ENCODE results near the gene LRRFIP2. TPM values are rescaled to one million over a fixed set of nuclear protein-coding genes. Genes with fewer than 3 reads are reported as not detected.
A peak's percentile ranks its signal among the peaks of the same experiment; 100 is the strongest.
"Not testable (repeated sequence)": the region's sequence is repeated elsewhere in the genome, so short reads cannot be mapped to it uniquely, and the experiment has no call there.

Gene LRRFIP2, protein sequence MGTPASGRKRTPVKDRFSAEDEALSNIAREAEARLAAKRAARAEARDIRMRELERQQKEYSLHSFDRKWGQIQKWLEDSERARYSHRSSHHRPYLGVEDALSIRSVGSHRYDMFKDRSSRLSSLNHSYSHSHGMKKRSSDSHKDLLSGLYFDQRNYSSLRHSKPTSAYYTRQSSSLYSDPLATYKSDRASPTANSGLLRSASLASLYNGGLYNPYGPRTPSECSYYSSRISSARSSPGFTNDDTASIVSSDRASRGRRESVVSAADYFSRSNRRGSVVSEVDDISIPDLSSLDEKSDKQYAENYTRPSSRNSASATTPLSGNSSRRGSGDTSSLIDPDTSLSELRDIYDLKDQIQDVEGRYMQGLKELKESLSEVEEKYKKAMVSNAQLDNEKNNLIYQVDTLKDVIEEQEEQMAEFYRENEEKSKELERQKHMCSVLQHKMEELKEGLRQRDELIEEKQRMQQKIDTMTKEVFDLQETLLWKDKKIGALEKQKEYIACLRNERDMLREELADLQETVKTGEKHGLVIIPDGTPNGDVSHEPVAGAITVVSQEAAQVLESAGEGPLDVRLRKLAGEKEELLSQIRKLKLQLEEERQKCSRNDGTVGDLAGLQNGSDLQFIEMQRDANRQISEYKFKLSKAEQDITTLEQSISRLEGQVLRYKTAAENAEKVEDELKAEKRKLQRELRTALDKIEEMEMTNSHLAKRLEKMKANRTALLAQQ
- total RNA-seq (2014; rRNA removed; shearing (Covaris generic)), result 43.7 and 48.7 TPM in 2 replicates
- 40.7 and 50.4 TPM in 2 replicates for polyA plus RNA-seq (2015; cell fraction: cytosol; rRNA removed)
- polyA plus RNA-seq (2015; cell fraction: nucleus; rRNA removed), result 31.7 and 37.8 TPM in 2 replicates

DNA sequence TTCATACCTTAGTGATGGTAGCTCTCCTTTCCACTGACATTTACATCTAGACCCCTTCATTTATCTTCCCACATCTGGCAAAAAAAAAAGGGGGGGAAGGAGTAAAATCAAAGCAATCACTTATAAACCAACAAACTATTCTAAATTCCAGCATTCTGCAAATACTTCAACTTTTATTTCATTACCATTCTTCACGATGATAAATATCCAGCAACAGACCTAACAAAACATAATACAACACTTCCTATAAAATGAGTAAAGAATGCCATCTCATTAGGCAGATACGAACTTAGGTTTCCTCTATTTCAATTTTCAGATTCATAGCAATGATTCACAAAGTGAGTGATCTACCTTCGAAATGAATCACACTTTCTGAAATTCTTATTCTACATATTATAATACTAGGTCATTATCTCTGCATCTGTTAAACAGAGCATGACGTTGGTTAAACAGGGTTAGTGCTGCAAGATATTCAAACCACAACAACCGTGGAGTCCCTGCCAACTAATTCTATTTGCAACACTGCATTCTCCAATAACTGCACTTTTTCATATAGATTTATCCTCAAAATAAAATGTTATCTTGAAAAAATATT, at the start of gene LRRFIP2:
TSS of gene LRRFIP2 (minus strand) at position 51 of the 595 bp plus-strand sequence. CDS start 25,599 bp downstream, outside the sequence.
- peak; percentile 64 for DNase-seq (ENCODE audit: low read depth)

DNA sequence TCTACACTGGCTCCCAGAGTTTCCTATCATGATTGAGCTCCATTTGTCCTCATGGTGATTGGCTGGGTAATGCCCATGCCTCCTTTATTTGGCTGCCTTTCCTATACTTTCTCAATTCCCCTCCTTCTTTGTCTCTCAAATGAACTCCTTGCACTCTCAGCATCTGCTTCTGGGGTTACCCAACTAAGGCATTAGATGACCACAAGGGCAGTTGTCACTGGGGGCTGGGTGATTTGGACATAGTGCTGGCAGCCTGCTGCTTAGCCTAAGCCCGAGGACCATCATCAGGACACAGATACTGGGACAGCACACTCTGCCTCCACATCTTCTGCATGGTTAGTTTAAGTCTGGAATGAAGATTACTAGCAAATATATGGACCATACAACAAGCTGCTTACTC, 49.2 kb upstream of the LRRFIP2 start:
- DNase-seq (ENCODE audit: low read depth), result no peak

DNA sequence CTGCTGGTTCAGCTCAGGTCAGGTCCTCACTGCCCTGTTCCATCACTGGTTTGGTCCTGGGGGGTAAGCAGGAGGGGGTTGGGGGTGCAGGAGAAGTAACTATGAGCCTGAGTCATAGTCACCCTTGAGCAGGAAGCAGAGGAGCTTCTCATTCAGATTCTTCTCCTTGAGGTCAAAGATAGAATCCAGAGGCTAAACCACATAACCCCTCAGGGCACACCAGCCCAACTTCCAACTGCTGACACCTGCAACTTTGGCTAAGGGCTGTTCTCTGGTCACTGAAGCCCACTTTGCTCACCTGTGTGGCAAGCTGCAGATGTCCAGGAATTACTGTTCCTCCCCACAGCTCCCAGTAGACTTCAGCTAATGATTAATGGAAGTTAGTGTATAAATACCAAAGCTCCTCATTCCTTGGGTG, 48.8 kb upstream of the LRRFIP2 start:
- DNase-seq (ENCODE audit: low read depth), result peak; percentile 77

DNA sequence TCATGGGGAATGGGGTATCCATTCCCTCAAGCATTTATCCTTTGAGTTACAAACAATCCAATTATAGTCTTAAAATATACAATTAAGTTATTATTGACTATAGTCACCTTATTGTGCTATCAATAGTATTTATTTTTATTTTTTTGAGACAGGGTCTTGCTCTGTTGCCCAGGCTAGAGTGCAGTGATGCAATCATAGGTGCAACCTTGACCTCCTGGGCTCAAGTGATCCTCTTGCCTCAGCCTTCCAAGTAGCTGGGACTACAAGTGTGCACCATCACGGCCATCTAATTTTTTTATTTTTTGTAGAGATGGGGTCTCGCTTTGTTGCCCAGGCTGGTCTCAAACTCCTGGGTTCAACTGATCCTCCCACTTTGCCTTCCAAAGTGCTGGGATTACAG, 48.2 kb upstream of the LRRFIP2 start:
- DNase-seq (ENCODE audit: low read depth), result not testable (repeated sequence)

DNA sequence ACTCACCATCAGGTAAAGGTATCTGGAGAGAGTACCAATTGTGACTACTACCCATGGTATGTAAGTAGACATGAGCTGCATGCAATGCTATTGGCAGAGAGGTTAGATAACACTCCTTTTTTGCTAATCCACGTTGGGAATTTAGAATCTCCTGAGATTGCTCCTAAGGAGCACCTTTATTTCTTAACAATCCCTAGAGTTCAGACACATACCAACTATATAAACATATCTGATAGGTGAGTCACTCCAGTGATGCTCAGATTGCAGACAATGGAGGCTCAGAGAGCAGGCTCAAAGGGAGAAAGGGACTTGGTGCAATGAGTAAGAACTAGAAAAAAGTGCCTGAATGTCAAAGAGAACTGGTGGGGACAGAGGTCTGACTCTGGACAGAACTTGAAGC, 47.0 kb upstream of the LRRFIP2 start:
- peak; percentile 96 for DNase-seq (ENCODE audit: low read depth)

DNA sequence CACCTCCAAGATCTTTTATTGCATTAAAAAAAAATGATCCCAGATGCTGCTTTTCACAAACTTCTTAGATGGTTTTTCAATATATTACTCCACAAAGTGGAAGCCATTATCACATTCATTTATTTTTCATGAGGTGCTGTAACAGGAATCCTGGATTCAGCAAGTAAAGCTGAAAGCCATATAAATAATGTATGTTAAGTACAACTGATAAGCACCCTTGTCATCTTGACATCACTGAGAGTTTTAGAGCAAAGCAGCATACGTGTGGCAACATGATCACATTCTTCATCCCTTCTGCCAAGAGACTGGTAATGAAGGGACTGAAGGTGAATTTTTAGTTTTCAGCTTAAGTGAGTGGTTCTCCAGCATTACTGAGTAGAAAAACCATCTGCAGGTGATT, 44.9 kb upstream of the LRRFIP2 start:
- DNase-seq (ENCODE audit: low read depth), result no peak

DNA sequence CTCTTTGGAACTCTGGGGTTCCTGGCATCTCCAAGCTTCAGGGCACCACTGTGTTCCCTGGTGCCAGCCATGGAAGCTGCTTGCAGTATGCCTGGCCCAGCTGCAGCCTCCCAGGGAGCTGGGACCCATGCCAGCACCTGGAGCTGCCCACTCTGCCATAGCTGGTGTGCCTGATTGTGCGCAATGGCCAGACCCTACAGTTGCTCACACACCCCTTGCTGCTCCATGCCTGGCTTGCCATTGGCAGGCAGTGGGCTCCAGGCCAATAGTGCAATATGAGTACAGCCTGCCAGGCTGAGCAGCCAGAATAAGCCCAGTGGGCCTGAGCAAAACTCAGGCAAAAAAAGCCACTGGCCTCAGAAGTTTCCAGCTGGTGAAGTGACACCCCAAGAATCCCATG, 43.8 kb upstream of the LRRFIP2 start:
- DNase-seq (ENCODE audit: low read depth), result no peak

DNA sequence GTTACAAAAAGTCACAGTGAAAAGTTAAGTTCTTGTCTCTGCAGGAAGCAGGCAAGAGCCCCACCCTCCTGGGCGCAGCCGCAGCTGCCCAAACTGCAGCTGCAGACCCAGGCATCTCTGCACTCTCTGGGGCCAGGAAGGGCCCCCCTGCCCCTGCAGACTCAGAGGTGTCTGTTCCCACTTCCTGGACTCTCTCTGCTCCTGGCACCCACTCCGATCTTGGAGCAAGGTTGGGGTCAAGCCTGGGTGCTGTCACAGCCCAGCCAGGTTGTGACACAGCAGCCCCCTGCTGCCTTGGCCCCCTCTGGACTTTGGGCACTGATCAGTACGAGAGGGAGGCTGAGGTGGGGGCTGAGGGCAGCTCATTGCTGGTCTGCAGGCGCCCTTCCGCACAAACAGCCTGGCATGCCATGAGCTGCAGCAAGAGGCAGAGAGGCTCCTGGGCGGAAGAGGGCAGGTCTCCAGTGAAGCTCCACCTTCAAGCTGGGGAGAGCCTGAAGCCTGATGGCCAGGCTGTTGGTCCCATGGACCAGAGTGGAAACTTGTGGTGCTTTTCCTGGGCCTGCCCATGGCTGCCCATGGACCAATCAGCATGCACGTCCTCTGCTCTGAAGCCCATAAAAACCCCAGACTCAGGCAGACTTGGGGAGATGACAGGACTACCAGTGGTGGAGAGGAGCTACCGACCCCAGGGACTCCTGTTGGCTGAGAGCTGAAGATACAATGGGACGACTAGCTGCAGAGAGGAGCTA, 42.9 kb upstream of the LRRFIP2 start:
- DNase-seq (ENCODE audit: low read depth), result no peak

DNA sequence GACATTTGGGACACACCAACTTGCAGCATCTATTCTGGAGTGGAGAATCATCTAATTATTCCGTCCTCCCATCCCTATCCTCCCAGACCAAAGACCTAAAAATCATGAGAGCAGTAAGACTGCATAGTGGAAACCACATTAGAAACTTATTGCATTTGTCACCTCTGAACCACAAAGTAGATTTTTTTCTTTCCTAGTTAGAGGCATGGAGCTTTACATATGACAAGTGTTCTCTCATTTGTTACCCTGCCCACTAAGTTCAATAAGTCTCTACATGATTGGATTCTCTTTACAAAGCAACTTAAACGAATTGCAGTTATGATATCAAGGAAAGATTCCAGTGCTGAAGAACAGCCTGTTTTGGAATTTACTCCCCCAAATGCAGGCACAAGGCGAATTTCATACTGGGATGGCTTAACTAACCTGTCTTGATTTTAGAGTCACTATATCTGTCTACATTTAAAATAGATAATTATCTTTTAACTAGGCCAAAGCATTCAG, 42.3 kb upstream of the LRRFIP2 start:
- DNase-seq (ENCODE audit: low read depth), result no peak

DNA sequence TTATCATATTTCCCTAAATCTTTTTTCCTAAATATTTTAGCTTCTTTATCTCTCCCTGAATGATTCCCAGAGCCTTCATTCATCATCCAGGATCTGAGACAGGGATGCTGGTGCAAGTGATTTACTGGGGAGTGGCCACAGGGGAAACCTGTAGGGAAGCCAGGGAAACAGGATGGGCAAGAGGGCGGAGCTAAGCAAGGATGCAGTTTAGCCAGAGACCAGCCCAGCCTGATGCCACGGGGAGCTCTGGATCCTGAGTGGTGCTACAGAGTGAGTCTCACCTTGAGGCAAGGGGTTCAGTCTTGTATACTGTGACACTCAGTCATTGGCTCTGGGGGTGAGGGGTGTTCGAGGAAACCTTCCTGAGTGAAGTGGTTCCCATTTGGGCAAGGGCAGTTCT, 39.7 kb upstream of the LRRFIP2 start:
- DNase-seq (ENCODE audit: low read depth), result no peak

DNA sequence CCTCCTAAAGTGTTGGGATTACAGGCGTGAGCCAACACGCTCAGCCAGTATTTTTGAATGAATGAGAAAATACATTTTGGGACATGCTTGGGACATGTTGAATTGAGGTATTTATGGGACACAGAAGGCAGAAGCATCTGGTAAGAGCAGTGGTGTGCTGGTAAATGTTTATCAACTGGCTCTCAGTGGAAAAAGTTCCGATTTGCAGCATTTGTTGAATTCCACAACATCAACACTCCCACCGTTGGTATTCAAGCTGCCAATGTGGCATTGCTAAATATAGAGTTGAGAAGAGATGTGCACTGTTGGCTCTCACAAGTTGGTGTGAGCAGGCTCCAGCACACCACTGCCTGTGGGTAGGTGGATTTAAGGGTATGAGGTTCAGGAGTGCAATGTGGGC, 35.8 kb upstream of the LRRFIP2 start:
- DNase-seq (ENCODE audit: low read depth), result no peak

DNA sequence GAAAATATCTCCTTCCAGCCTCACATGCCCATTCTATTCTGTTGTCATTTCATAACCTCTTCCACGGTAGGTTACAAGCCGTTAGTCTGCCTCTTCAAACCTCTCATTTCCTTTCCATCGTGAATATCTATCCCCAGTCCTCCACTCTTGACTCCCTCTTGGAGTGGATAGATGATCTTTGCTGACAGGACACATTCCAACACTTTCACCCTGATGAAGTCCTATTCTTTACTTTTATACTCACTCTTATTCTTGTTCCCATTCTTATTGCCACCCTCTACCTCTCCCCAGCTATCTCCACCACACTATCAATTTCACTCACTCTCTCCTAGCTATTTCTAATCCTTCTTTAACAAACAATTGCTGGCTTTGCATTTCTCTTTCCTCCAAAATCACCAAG, 34.2 kb upstream of the LRRFIP2 start:
- DNase-seq (ENCODE audit: low read depth), result not testable (repeated sequence)

DNA sequence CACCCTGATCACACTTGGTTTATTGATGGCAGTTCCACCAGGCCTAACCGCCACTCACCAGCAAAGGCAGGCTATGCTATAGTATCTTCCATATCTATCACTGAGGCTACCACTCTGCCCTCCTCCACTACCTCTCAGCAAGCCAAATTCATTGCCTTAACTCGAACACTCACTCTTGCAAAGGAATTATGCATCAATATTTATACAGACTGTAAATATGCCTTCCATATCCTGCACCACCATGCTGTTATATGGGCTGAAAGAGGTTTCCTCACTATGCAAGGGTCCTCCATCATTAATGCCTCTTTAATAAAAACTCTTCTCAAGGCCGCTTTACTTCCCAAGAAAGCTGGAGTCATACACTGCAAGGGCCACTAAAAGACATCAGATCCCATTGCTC, 33.6 kb upstream of the LRRFIP2 start:
- DNase-seq (ENCODE audit: low read depth), result not testable (repeated sequence)

DNA sequence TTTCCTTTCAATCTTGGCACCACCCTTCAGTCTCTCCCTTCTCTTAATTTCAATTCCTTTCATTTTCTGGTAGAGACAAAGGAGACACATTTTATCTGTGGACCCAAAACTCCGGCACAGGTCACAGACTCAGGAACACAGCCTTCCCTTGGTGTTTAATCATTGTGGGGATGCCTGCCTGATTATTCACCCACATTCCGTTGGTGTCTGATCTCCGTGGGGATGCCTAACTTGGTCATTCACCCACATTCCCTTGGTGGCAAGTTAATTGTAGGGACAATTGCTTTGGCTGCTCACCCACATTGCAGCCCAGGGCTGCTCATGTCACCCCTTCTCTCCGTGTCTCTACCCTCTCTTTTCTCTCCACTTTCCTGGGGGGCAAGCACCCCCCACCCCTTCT, 31.7 kb upstream of the LRRFIP2 start:
- DNase-seq (ENCODE audit: low read depth), result peak; percentile 49

DNA sequence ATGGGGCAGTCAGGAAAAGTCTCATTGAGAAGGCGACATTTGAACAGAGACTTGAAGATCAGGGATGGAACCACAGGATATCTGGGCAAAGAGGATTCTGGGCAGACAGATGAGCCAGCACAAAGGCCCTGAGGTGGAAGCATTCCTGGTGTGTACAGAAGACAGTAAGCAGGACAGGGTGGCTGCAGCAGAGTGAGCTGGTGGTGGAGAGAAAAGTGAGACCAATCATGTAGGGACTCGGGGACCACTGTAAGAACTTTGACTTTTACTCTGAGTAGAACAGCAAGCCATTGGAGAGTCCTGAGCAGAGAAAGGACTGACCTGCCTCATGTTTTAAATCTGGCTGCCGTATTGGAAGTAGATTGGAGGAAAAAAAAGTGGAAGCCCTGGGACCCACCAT, 29.9 kb upstream of the LRRFIP2 start:
- no peak for DNase-seq (ENCODE audit: low read depth)

DNA sequence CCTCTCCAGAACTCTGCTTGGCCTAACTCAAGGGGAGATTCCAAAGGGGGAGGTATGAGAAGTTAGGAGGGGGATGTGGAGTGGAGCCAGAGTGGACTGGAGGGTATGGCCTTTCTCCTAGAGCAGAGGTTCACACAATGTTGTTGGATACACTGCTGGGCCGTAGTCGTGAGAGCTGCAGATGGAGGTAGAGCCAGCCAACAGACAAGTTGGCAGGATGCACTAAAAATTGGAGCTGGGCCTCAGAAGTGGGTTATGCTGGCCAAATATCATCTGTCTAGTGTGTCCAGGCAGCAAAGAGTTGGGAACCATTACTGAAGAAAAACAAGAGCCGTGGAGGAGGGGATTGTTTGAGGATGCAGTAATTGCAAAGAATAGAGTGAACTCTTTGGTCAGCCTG, 27.7 kb upstream of the LRRFIP2 start:
- no peak for DNase-seq (ENCODE audit: low read depth)

DNA sequence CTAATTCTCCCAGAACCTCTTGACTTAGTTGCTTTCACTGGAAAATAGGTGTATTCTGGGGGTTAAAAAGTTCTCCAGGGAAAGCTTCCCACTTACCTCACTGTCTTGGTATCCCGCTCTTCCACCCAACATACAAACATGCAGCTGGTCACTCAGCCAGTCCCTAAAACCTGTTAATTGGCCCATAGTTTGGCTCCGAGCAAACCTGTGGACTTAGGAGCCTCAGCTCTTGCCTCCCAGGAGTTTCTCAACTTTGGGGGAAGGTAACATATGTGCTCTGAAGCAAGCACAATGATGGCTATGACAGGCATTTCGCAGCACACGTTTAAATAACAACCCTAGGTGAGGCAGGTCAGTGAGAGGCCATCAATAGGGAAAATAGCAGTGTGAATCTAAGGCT, 25.8 kb upstream of the LRRFIP2 start:
- DNase-seq (ENCODE audit: low read depth), result no peak

DNA sequence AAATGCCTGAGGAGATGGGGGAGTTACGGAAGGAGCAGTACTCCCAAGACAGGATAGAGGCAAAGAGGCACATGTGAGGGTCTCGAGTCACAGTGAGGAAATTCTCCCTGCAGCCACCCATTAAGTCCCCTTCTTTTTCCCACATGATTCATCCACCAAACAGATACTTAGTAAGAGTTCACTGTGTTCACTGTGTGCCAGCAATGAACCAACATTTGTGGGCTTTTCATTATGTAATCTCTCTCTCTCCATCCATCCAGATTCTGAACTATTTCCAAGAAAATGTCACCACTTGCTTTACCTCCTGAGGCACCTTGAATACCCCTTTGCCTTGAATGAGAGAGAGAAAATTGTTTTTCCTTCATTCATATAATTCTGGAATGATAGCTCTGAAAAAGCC, 24.6 kb upstream of the LRRFIP2 start:
- DNase-seq (ENCODE audit: low read depth), result peak; percentile 42

DNA sequence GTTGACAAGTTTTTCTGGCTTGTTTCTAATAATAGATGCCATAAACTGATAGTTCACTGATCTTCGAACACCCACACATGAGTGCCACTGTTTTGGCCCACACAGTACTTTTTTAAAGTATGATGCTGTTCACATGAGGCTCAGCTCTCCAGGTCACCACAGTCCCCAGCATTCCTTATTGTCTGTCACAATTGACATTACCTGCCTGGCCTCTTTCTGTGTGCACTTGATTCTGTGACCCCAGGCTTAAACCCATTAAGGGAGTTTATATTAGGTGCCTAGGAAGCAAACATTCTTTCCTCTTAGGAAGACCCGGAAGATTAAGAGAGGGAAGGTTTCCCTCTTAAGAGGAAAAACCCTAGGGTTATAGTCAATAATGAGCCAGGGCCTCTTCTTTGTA, 24.2 kb upstream of the LRRFIP2 start:
- no peak for DNase-seq (ENCODE audit: low read depth)

DNA sequence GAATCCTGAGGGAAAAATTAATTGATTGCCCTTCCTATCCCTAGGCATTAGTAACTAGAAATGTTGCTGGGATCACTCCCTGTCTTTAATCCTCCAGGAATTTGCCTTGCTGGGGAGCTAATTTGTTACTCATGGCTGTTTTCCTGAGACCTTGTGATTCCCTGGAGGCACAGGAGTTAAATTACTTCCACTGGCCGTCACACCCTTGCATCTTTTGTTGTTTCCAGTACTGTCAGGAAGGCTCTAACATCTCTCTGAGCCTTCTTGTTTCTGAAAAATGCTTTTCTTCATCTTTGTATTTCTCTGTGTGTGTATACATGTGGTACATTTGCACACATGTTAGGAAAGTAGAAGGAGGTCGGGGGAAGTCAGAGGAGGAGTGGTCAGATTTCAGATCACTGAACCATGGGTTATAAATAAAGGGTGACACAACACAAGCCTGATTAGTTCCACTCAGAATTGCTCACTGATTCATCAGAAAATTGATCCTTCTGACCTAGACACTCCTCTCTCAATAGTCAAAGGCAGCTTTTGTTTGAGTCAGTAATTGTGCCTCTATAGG, 23.5 kb upstream of the LRRFIP2 start:
- DNase-seq (ENCODE audit: low read depth), result peak; percentile 56

DNA sequence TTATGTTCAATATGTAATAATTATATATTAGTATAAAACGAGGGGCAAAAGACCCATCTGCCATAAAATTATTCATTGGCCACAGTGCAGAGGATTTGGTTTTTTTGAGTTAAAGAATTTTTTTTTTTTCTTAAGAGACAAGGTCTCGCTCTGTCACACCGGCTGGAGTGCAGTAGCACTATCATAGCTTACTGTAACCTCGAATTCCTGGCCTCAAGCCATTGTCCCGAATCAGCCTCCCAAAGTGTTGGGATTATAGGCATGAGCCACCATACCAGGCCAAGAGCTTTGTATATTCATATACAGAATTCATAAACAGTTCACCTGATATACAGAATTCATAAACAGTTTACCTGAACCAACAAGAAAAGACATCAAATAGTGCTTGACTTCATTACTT, 20.2 kb upstream of the LRRFIP2 start:
- DNase-seq (ENCODE audit: low read depth), result no peak

Measured in HT1080 (cell line).